Activated gamma-delta T cell (primary cell): Measurements from ENCODE around the gene SPDYE1.
"Not testable (repeated sequence)": the region's sequence is repeated elsewhere in the genome, so short reads cannot be mapped to it uniquely, and the experiment has no call there.

Experiments used
- DNase-seq: peaks from one replicate; lab custom pipeline; 2025; lab: John Stamatoyannopoulos, UW

The SPDYE1 gene

DNA sequence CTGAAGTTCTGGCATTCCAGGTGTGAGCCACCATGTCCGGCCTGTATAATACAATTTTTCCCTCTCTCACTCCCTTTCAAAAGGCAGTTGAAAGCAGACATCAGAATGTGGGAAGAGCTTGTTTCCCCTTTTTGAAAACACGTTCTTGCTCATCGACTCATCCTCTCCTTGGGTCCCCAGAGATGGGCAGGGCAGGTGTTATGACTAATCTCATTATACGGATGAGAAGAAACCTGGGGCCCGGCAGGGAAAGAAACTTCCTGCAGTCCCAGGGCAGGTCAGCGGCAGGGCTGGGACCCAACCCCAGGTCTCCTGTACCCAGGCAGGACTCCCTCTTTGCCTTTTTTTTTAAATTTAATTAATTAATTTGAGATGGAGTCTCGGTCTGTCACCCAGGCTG, 4.8 kb upstream of the SPDYE1 start:
- not testable (repeated sequence) for DNase-seq

DNA sequence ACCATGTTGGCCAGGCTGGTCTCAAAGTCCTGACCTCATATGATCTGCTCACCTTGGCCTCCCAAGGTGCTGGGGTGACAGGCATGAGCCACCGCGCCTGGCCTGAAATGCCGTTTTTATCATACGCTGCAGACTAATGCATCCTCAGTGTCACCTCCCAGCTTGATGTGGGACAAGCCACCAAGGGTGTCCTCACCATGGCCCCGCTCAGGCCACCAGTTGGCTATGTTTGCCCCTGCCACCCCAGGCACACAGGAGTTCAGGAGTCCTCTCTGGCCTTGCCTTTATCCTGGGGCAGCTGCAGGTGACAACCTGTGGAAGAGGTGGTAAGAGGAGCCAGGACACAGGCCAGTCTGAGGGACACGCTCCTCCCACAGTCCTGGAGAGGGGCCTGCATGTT, 3.0 kb upstream of the SPDYE1 start:
- not testable (repeated sequence) for DNase-seq

DNA sequence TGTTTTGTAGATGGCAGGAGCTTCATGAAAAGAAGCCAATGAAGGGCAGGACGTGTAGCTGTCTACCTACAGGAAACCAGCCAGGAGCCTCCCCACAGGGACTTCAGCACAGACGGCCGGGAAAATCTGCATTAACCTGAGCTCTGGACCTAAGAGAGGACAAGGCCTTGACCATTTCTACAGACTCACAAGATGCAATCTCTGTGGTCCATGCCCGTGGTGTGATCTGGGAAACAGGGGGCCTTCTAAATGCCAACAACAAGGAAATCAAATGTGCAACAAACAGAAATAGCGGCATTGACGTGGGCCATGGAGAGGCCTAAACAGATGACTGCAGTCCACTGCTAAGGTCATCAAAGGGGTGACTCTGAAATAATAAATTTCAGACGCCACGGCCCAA, 14.4 kb downstream of the SPDYE1 start:
- not testable (repeated sequence) for DNase-seq

DNA sequence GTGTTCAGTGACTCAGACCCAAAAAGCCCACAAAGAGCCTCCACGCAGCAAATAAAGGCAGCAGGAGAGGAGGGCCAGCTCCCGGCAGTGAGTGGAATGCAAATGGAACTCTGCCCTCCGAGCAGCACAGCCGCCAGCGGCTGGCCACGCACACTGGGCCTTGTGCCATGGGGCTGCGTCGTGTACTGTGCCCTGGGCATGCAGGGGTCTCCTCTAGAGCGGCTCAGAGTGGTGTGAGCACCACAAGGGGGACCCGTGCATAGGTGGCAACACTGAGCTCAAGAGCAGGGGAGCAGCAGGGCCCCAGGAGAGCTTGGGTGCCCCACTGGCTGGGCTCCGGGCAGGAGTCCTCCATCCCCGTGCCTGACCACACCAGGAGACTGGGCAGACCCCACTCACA, 17.4 kb downstream of the SPDYE1 start:
- not testable (repeated sequence) for DNase-seq

DNA sequence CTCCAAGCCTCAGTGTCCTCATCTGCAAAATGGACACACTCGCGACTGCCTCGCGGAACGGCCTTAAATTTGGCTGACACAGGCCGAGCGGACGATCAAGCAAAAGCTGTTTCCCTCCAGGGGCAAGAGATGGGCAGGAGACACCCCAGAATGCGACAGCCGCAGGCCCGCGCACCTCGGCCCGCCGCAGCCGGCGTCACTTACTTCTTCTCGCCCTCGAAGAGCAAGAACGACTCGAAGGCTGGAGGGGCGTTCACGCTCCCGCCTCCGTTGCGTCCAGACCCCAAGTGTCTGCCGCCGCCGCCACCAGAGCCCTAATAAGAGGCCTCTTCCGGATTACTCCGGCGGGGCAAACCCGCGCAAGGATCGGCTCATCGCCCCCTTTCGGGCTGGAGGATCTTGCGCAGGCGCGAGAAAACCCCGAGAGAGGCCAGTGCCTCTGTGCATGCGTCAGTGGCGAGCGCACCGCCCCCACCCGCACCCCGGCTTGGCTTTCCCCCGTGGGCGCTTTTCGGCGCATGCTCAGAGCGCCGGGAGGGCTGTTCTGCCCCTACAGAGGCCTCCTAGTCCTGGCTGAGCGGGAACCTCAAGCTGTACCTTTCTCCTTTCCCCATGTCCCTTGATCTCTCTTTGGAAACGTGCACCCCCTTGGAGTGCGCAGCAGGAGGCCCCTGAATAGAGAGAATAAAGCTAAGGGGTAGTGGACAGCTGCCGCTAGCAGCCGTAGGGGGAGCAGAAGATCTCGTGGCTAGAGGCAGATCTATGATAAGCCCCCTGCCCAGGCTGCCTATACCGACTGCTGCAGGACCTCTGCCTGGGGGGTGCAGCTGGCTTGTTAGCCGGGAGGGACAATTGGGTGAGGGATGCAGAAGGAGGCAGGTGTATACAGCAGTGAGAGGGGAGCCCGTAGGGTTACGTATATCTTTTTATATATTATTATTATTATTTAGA, 21.4 kb downstream of the SPDYE1 start:
- peak; percentile 98 for DNase-seq

DNA sequence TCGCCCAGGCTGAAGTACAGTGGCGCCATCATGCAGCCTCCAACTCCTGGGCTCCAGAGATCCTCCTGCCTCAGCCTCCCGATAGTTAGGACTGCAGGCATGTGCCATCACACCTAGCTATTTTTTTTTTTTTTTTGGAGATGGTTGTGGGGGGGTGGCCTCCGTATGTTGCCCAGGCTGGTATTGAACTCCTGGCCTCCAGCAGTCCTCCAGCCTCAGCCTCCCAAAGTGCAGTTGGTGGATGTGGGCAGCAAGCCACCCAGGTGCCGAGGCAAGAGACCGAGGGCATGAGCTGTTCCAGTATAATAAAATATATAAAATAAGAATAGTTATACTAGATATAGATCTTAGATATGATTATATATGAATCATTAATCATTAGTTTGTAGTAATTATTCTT, 22.1 kb downstream of the SPDYE1 start:
- DNase-seq = not testable (repeated sequence)

DNA sequence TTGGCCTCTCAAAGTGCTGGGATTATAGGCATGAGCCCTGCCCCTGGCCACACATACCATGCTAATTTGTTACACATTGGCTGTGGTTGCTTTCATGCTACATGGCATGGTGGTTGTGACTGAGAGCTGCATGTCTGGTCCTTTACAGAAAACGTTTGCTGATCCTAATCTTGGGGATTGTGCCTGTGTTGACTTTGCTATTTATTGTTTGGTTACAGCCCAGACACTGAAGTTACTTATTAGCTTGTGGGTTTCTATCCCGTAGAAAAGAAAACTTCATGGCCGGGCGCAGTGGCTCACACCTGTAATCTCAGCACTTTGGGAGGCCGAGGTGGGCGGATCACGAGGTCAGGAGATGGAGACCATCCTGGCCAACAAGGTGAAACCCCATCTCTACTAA, 24.4 kb downstream of the SPDYE1 start:
- DNase-seq = not testable (repeated sequence)

DNA sequence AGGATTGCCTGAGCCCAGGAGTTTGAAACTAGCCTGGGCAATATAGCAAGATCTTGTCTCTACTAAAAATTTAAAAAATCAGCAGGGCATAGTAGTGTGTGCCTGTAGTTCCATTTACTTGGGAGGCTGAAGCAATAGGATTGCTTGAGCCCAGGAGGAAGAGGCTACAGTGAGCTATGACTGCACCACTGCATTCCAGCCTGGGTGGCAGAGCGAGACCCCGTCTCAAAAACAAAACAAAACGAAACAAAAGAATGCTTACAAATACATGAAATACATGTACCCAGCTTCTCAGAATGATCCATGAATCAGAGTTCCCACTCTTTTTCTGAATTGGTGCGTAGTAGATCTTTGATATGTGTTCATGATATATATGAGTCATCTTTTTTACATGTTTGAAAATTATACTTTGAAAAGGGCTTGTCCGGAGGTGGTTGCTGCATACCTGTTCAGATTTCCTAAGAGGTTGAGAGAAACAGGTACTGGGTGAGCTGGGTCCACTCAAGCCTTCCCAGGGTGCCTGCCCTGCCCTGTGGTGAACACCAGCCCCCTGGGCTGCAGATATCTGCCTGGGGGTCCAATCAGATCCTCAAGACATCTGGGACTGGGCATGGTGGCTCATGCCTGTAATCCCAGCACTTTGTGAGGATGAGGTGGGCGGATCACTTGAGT, 25.2 kb downstream of the SPDYE1 start:
- DNase-seq = not testable (repeated sequence)

DNA sequence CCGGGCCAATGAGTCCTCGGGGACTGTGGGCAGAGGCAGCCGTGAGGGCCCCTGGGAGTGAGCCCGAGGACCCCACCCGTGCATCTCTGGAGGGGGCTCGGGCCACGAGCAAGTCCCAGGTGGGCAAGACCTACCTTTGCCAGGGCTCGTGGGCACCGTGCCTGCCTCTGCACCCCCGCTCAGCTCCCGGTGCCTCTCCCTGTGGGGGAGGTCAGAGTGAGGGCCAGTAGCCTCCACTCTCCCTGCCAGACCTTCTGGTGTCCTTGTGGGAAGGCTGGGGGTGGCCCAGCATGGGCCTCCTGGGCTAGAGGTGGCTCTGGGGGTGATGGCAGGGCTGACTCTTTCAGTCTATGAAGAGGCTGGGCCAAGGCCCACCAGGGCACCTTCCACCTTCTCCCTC, 31.7 kb downstream of the SPDYE1 start:
- DNase-seq = not testable (repeated sequence)

DNA sequence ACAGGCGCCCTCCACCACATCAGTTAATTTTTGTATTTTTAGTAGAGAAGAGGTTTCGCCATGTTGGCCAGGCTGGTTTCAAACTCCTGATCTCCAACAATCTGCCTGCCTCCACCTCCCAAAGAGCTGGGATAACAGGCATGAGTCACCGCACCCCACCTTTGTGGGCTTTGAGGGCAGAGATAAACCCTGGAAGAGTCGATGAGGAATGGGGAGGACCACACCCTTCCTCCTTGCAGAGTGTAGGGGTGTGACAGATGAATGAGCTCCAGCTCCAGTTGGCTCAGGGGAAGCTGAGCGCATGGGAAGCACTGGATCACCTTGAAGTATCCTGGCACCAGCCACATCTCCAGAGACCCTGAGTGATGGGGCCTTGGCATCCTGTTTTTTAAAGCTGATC, 32.3 kb downstream of the SPDYE1 start:
- not testable (repeated sequence) for DNase-seq

DNA sequence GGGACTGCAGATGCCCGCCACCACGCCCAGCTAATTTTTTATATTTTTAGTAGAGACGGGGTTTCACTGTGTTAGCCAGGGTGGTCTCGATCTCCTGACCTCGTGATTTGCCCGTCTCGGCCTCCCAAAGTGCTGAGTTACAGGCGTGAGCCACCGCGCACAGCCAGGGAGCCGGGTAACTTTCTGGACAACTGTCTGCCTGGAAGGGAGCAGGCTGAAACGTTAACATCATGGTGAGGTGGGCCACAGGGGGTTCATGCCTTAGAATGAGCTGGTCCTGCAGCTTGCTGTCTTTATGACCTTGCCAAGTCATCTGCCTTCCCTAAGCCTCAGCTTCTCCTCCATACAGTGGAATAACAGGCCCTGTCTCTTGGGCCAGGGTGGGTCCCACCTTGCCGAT, 33.6 kb downstream of the SPDYE1 start:
- DNase-seq = not testable (repeated sequence)

DNA sequence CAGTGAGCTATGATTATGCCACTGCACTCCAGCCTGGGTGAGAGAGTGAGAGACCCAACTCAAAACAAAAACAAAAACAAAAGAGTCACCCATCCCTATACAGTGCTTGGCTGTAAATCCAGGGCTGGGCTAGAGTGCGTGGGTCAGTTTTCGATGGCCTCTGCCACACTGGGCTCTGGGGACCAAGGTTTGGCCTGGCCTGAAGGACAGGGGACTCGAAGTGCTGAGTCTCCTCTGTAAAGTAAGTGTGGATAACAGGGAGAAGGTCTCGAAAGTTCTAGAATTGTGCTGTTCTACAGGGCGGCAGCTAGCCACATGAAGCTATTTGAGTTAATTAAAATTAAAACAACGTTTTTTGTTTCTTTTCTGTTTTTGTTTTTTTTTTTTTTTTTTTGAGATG, 34.3 kb downstream of the SPDYE1 start:
- not testable (repeated sequence) for DNase-seq

DNA sequence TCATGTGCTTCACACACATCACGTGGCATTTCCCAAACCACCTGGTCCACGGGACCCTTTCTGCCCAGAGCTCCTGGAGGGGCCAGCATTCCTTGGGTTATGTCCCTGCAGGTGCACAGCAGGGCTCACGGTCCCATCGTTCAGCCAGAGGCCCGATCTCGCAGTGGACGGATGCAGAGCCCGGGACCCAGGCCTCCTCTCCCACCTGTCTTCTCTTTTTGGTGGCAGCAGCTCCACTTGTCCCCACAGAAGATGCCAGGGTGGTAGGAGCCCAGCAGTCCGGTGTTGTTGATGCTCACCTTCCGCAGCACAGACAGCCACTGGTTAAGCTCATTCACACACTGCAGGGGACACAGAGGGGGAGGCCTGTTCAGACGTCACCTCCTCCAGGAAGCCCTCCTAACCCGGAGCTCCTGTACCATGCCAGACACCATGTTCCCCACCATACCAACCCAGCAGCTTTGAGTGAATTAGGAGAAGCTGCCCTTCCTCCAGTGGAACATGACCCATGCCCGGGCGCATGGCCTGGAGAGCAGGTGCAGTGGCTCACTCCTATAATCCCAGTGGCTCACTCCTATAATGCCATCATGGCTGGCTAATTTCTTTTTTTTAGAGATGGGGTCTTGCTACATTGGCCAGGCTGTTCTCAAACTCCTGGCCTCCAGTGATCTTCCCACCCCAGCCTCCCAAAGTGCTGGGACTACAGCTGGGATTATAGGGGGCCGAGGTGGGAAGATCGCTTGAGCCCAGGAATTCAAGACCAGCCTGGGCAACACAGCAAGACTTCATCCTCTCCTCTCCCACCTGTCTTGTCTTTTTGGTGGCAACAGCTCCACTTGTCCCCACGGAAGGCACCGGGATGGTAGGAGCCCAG, 36.5 kb downstream of the SPDYE1 start:
- DNase-seq = not testable (repeated sequence)

DNA sequence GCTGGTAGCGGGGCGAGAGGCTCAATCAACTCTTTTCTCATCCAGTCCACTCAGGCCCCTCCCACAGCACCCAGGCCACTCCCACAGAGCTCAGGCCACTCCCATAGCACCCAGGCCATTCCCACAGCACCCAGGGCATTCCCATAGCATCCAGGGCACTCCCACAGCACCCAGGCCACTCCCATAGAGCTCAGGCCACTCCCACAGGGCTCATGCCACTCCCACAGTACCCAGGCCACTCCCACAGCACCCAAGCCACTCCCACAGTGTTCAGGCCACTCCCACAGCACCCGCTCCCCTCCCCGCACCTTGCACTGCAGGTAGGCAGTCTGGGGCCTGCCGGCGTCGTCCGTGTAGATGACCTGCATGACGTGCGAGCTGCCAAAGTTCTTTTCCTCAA, 38.7 kb downstream of the SPDYE1 start:
- DNase-seq = not testable (repeated sequence)

DNA sequence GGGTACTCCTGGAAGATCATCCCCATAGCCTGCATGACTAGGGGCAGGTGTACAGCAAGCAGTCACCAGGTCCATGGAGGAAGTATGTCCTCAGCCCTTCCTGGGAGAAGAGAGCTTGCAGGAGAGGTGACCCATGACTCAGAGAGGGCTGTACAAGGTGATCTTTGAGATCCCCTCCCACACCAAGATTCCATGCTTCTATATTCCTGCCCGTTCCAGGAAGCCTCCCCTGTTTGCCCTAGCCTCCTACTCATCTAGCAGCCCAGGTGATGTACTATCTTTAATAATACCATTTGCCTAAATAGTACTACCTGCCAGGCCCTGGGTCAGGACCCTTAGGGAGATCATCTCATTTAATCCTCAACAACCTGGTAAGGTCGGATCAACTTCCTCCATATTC, 40.3 kb downstream of the SPDYE1 start:
- DNase-seq = not testable (repeated sequence)

DNA sequence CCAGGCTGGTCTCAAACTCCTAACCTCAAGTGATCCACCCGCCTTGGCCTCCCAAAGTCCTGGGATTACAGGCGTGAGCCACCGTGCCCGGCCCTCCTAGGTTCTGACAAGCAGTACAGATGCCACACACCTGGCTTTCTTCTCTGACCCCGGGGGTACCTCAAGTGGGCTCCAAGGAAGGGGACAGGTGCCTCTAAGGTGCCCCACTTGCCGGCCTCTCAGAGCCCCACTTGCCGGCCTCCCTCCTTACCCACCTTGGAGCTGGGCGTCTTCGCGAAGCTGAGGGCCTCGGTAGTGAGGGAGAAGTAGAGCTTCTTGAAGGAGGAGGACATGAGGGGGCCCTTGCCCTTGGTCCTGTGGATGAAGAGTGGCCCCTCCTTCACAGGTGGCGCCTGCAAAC, 40.9 kb downstream of the SPDYE1 start:
- not testable (repeated sequence) for DNase-seq

DNA sequence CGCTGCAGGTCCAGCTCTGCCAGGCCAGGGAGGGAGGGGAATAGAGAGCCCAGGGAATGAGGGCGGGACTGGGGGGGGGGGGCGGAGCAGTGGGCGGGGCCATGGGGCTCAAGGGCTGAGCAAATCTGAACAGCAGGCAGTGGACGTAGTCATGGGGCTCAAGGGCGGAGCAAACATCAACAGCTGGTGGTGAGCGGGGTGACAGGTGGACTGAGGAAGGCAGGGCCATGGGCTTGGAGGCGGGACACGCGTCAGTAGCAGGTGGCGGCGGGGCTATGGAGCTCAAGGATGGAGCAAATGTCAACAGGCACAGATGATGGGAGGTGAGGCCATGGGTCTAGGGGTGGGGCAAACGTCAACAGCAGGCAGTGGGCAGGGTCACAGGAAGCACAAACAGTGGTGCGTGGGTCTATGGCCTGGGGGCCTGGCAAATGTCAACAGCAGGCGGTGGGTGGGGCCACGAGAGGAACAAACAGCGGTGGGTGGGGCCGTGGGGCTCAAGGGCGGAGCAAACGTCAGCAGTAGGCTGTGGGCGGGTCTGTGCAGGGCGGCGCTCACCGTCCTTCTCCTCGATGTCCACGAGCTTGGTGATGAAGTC, 41.4 kb downstream of the SPDYE1 start:
- DNase-seq = peak; percentile 63

DNA sequence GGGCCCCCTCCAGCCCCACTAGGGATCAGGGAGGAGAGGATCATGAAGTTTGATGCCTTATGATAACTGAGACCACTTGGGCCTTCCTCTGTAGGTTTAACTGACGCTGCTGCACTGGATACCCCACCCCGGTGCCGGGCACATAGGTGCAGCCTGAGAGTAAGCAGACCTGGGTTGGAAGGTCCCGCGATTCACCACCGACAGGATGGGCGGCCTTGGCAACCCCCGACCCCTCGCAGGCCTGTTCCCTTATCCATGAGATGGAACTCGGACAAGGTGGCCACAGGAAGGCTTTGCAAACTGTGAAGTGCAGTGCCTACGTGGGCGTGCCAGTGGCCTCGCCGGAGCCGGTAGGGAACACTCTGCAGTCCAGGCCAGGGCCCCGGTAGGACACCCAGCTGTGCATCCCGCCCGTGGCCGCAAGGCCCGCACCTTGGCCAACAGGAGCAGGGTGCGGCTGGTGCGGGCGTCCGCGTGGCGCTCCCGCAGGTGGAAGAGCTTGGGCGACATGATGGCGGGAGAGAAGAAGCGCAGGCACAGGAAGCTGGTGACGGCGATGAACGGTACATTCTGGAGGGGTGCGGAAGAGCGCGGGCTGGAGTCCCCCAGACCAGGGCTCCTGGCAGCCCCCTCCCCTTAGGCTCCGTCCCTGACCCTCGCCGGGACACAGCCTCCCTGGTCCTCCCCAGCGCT, 42.2 kb downstream of the SPDYE1 start:
- not testable (repeated sequence) for DNase-seq

DNA sequence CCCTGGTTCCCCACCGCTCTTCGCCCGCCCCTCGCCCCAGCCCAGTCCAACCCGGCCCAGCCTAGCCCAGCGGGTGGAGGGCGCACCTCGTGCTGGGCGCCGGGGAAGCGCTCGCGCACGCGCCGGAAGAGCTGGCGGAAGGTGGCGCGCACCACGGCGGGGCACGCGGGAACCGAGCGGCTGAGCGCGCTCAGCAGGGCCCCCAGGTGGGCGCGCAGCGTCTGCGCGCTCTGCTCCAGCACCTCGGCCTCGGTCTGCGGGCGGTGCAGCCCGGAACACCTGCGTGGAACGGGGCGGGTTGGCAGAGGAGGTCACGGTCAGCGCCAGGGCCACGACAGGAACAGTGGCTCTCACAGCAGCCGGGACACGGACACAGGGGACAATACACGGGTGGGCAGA, 42.8 kb downstream of the SPDYE1 start:
- peak; percentile 60 for DNase-seq

DNA sequence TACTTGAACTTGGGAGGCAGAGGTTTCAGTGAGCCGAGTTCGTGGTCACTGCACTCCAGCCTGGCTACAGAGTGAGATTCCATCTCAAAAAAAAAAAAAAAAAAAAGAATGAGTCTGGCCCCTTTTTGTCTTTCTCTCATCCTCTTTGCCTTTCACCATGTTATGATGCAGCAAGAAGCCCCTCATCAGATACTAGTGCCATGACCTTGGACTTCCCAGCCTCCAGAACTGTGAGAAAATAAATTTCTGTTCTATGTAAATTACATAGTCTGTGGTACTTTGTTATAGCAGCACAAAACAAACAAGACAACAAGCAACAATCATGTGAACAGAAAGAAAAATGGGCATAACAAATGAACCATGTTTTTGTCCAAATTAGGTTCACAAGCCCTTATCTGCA, 44.5 kb downstream of the SPDYE1 start:
- no peak for DNase-seq

DNA sequence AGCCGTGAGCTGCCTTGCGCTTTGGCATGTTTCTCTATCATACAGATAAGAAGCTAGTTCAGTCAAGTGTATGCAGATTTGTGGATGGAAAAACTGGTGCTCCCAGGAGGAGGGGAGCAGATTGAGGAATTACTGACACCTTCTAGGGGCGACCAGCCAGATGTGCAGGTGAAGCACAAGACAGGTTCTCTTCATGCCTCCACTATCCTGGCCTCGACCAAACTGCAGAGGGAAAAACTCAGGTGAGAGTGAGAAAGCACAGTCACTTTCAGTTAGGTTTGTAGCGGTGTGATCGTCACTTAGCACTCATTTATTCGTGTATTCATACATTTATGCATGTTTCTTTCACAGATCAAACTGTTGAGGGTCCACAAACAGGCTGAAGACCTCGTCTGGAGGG, 46.2 kb downstream of the SPDYE1 start:
- no peak for DNase-seq
